ENCODE measurements around the gene GLS2. TPM values are rescaled to one million over a fixed set of nuclear protein-coding genes. Genes with fewer than 3 reads are reported as not detected.
"Not testable (repeated sequence)": the region's sequence is repeated elsewhere in the genome, so short reads cannot be mapped to it uniquely, and the experiment has no call there.

GLS2 gene
- polyA plus RNA-seq, 1 donor, result 2.7 TPM

GRCh38 chr12:56493409-56494105 is 5.6 kb upstream of the GLS2 start:
- not testable (repeated sequence) for DNase-seq

DNA sequence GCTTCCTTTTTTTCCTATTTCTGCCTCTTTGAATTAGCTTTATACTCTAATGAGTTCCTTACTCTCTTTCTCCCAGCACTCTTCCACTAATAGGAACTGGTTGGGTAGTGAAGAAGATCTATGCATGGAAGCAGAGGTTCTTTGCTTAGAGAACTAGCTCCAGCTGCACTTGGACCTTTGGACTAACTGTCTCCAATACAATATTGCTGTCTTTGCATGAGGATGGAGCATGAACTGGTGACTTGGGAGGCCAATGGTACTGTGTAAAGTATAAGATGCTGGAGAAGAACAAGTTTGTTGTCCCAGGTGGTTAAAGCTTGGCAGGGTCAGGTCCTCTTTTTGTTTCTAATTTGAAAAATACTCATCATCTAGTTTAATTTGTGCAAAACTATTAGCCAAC is 2.4 kb upstream of the GLS2 start:
- DNase-seq, result no peak

DNA sequence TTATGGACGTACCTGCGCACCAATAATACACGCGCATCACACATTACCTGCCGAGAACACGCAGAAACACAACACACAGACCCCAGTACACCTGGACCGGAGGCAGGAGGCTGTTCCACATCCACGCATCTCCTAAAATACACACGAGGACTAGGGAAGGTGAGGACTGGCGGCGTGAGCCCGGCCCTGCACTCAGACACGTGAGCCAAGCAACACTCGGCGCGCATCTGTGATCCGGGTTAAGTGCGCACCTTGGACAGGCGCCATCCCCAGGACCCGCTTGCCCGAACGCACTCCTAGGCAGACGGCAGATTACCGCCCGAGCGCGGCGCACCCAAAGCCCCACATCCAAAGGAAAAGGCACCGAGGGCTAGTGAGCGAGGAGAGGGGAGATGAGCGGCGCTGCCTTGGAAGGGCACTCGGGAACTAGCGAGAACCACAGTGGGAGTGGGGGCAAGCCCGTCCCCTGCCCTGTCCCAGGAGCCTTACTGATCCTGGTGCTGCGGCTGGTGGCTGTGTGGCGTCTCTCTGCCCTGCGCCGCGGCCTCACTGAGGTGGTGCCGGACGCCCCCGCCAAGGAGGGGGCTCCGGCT is 417 bp downstream of the GLS2 start:
- DNase-seq, result peak; percentile 31

DNA sequence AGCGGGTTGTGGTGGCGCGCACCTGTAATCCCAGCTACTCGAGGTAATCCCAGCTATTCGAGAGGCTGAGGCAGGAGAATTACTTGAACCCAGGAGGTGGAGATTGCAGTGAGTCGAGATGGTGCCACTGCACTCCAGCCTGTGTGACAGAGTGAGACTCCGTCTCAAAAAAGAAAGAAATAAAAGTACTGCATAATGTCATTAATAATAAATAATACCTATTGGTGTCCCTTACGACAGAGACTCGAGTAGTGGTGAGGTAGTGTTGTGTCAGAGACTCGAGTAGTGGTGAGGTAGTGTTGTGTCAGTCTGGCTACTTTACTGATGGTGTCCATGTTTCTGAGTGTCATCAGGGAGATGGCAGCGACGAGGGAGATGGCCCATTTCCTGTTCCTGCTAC is 1.3 kb downstream of the GLS2 start:
- DNase-seq, result no peak

DNA sequence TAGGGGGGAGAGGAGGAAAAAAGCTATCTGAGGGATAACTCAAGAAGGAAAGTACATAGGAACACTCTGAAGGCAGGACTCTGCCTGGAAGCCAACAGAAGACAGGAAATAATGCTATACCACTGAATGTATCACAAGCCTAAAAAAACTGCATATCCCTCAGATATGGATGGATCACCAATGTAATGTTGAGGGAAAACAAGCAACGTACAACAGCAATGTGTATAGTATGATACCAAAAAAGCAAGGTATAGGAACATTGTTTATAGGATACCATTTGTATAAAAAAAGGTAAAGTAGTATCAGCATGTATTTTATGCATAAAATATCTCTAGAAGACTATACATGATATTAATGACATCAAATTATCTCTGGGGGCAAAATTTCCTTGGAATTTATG is 3.4 kb downstream of the GLS2 start:
- DNase-seq, result no peak

DNA sequence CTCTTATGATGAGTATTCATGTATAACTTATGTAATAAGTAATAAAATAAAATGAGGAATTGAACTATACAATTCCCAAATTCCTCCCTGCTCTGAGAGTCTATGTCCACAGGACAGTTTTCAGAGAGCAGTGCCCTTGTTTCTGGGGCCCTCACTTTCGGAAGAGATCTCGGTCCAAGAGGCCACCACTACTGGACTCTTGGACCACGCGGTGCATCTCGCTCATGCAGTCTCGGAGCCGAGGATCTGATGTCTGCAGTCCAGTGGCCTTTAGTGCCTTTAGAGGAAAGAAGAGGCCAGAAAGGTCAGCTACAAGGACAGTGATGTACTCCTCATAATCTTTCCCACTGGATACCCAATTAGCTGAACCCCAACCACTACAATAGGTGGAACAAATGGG is 8.3 kb downstream of the GLS2 start:
- no peak for DNase-seq

GRCh38 chr12:56477521-56478225 is 10.3 kb downstream of the GLS2 start:
- no peak for DNase-seq

GRCh38 chr12:56476972-56477432 is 11.0 kb downstream of the GLS2 start:
- no peak for DNase-seq

- no peak for DNase-seq
These were observed 11.8 kb downstream of the GLS2 start for GRCh38 chr12:56476143-56476542.

GRCh38 chr12:56474389-56474788 is 13.6 kb downstream of the GLS2 start:
- no peak for DNase-seq

DNA sequence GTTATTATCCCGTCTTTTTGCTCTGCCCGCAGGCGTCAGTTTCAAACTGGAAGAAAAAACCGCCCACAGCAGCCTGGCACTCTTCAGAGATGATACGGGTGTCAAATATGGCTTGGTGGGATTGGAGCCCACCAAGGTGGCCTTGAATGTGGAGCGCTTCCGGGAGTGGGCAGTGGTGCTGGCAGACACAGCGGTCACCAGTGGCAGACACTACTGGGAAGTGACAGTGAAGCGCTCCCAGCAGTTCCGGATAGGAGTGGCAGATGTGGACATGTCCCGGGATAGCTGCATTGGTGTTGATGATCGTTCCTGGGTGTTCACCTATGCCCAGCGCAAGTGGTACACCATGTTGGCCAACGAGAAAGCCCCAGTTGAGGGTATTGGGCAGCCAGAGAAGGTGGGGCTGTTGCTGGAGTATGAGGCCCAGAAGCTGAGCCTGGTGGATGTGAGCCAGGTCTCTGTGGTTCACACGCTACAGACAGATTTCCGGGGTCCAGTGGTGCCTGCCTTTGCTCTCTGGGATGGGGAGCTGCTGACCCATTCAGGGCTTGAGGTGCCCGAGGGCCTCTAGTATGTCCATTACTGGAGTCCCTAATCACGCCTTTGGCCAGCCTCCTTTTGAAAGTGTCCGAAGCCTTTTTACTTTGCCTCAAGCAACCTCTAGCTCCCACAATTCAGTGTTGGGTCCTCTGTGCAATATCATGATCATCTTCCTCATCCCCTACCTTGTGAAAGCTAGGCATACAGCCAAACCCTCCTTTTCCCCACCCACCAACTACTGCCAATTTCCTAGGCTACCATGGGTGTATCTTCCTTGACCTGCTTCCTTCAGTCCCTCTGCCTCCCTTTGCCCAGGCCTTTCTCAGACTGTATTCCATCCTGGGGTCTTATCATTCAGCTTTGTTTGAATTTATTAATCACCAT is 18.7 kb downstream of the GLS2 start:
- DNase-seq, result no peak

DNA sequence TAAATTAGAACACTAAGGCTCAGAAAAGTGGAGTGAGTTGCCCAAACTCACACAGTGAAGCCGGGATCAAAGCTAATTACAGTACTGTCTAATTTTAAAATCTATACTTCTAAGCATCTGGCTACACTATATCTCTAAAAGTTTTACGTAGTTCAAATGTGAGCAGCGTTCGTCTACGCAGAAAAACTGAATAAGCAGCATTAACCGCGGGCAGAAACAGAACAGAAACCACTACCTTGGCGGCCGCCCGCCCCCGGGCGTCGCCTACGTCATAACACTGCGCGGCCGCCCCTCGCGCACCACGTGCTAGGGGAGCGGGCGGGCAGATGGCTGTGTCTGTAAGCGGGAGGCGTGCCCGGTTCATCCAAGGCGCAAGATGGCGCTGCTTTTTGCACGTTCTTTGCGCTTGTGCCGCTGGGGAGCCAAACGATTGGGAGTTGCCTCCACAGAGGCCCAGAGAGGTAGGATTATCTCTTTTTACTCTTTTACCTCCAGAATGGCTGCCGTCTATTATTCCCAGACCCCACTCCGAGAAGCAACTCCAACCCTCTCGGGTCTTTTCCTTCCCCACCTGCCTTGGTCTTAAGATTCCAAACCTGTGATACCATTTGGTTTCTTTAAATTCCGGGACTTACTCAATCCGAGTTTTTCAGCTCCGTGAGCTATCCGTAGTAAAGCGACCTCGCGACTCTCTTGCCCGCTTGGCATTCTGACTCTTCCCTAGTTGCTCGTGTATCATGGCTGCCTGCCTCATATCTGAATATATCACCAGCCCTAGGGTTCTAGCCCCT is 19.6 kb downstream of the GLS2 start, which contains the start of gene SPRYD4:
SPRYD4 (plus strand) TSS at position 363 of the 791 bp plus-strand sequence; CDS start at position 377, 14 bp downstream.
- peak; percentile 92 for DNase-seq

DNA sequence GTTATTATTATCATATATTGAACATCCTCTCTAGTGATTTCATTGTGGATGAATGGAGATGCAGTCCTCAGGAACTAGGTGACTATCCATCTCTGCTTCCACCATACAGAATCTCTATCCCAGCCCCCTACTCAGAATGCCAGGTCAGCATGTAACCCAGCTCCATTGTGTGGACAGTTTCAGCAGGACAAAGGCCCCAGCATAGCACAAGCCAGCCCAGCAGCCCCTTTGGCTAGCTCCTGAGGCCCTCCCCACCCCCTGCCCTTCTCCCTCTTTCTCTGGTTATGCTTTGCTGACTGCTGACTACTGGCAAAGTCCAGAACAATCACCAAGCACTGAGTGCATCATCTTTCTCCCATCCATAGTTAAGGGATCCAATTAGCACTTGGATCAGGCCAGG is 25.4 kb downstream of the GLS2 start:
- DNase-seq, result no peak

DNA sequence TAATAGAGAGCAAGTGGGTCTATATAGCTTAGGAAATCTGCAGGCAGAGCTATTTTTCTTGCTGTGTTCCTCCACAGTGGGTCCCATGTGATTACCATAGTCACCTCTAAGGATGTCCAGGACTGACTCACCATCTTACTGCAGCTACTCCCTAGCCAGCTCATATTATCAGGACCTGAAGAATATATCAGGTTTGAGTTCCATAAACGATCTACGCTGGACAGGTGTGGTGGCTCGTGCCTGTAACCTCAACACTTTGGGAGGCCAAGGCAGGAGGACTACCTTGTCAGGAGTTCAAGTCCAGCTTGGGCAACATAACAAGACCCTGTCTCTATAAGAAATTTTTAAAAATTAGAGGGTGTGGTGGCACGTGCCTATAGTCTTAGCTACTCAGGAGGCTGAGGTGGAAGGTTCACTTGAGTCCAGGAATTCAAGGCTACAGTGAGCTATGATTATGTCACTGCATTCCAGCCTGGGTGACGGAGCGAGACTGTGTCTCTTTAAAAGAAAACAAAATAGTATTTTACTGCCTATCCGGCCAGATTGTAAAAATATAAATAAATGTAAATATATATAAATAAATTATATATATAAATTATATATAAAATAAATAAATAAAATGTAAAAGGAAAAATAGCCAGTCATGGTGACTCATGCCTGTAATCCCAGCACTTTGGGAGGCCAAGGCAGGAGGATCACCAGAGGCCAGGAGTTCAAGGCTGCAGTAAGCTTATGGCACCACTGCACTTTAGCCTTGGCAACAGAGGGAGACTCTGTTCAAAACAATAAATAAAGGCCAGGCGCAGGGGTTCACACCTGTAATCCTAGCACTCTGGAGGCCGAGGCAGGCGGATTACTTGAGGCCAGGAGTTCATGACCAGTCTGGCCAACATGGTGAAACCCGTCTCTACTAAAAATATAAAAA is 26.5 kb downstream of the GLS2 start:
- no peak for DNase-seq

- DNase-seq, result no peak
These were observed 30.1 kb downstream of the GLS2 start for GRCh38 chr12:56457817-56458216.

- DNase-seq, result no peak
These were observed 33.4 kb downstream of the GLS2 start, which contains the start of gene MIP for GRCh38 chr12:56454557-56454956. TSS of gene MIP (minus strand) at chr12:56454657. CDS start at chr12:56454613, 44 bp downstream.

GRCh38 chr12:56451147-56451546 is 36.8 kb downstream of the GLS2 start:
- no peak for DNase-seq

DNA sequence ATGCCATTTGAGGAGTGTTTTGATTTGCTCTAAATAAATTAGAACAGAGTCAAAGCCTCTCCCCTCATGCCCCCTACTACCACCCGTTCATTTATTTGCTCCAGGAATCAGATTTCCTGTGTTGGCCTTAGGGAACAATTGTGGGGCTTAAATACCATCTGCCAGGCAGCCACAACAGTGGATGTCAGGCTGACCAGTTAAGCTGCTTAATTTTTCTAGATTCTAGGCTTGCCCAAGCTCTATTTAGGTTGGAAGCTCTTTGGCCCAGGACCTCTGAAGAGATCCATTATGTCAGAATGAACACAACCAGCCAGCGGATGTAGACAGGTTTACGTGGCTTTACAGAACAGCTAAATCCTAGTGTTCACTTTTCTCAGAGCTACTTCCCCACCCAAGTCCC is 37.7 kb downstream of the GLS2 start:
- no peak for DNase-seq

DNA sequence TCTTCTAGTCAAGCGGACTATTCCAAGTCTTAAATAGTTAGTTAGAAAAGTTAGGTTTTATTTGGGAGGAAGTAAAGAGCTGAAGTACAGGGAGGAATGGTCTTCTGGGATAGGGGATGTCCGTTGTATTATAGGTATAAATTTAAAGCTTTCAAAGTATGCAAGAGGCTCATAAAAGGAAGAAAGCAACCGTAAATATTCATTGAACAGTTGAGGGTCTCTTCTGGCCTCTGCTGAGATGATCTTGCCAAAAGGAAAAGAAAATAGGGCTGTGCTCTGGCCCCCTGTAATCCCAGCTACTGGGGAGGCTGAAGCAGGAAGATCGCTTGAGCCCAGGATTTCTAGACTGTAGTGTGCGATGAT is 38.4 kb downstream of the GLS2 start:
- DNase-seq, result no peak
